NCI-H2227 treated with DMSO at 0.1 percent for 48 hours (cell line): Measurements from ENCODE around the gene CARHSP1.
"Not testable (repeated sequence)": the region's sequence is repeated elsewhere in the genome, so short reads cannot be mapped to it uniquely, and the experiment has no call there.

Experiments used
- DNase-seq: peaks from one replicate; lab custom pipeline; 2025; lab: John Stamatoyannopoulos, UW

CARHSP1 gene

GRCh38 chr16:8872071-8872470 is 3.3 kb upstream of the CARHSP1 start:
- no peak for DNase-seq

GRCh38 chr16:8869988-8870241 is 1.1 kb upstream of the CARHSP1 start:
- not testable (repeated sequence) for DNase-seq

GRCh38 chr16:8869212-8869987 is 594 bp upstream of the CARHSP1 start:
- DNase-seq = no peak

GRCh38 chr16:8867932-8868415 is 832 bp downstream of the CARHSP1 start:
- no peak for DNase-seq

GRCh38 chr16:8867216-8867931 is 1.4 kb downstream of the CARHSP1 start:
- no peak for DNase-seq

GRCh38 chr16:8866884-8867215 is 2.0 kb downstream of the CARHSP1 start:
- no peak for DNase-seq

- peak; percentile 78 for DNase-seq
Measured at GRCh38 chr16:8866118-8866883, 2.5 kb downstream of the CARHSP1 start.

GRCh38 chr16:8865145-8865882 is 3.5 kb downstream of the CARHSP1 start:
- DNase-seq = no peak

- DNase-seq = no peak
Measured at GRCh38 chr16:8864480-8865110, 4.2 kb downstream of the CARHSP1 start.

- DNase-seq = no peak
Measured at GRCh38 chr16:8863594-8864424, 5.0 kb downstream of the CARHSP1 start.

GRCh38 chr16:8862309-8863130 is 6.3 kb downstream of the CARHSP1 start:
- DNase-seq = no peak

- no peak for DNase-seq
Measured at GRCh38 chr16:8861563-8862308, 7.1 kb downstream of the CARHSP1 start.

GRCh38 chr16:8859913-8860881 is 8.6 kb downstream of the CARHSP1 start:
- no peak for DNase-seq

GRCh38 chr16:8858994-8859912 is 9.6 kb downstream of the CARHSP1 start:
- no peak for DNase-seq

GRCh38 chr16:8855972-8856371 is 12.8 kb downstream of the CARHSP1 start:
- no peak for DNase-seq

- DNase-seq = no peak
Measured at GRCh38 chr16:8855051-8855786, 13.6 kb downstream of the CARHSP1 start.
